Right lobe of liver (tissue), 6 donors: Measurements from ENCODE around the gene ACOT8. TPM values are rescaled to one million over a fixed set of nuclear protein-coding genes. Genes with fewer than 3 reads are reported as not detected.
A peak's percentile ranks its signal among the peaks of the same experiment; 100 is the strongest.

Experiments used
- ATAC-seq, 4 donors: fragments of 200-7000 bp; cut with Tn5 transposase; one replicate each; pipeline ENCODE4 v1.9.1; 2020; ENCODE audit warnings: mild to moderate bottlenecking in 4 of 4, moderate library complexity in 4 of 4
- DNase-seq, 3 donors: peaks; one replicate each; pipeline ENCODE4 v3.0.0-alpha.2; 2020
- H3K27ac ChIP-seq, 3 donors: fragments of 200-600 bp; one replicate each; pipeline ENCODE4 v1.8.0; 2022
- H3K27me3 ChIP-seq, 2 donors: fragments of 200-600 bp; one replicate each; pipeline ENCODE4 v1.8.0; 2022
- H3K36me3 ChIP-seq, 4 donors: fragments of 200-600 bp; sonication (generic) in 1 of 4; one replicate each; pipeline versions ENCODE4 v1.5.1 to v1.8.0; 2017 to 2022; ENCODE audit warnings: control low read depth in 1 of 4
- H3K4me1 ChIP-seq, 4 donors: fragments of 200-600 bp; sonication (generic) in 1 of 4; one replicate each; pipeline versions ENCODE4 v1.5.1 to v1.8.0; 2017 to 2022; ENCODE audit warnings: control low read depth in 1 of 4
- H3K4me3 ChIP-seq, 3 donors: fragments of 200-600 bp; one replicate each; pipeline ENCODE4 v1.8.0; 2022
- H3K9me3 ChIP-seq, 4 donors: fragments of 200-600 bp; sonication (generic) in 1 of 4; one replicate each; pipeline versions ENCODE4 v1.5.1 to v1.8.0; 2017 to 2022; ENCODE audit warnings: control low read depth in 1 of 4
- CTCF ChIP-seq, 4 donors: fragments of 200-600 bp in 3 of 4; fragments of 450-650 bp in 1 of 4; IDR thresholded peaks; one replicate each; pipeline versions ENCODE4 v1.5.1 to v1.8.0; 2016 to 2022; ENCODE audit warnings: antibody characterized with exemption in 4 of 4, mild to moderate bottlenecking in 2 of 4
- POLR2A ChIP-seq: fragments of 450-650 bp; IDR thresholded peaks from one replicate; pipeline ENCODE4 v1.6.1; 2017; ENCODE audit warnings: antibody characterized with exemption, mild to moderate bottlenecking
- WGBS: methylation state at CpG from one replicate; pipeline ENCODE4 v1.1.6; 2018; ENCODE audit warnings: low coverage, low lambda C conversion rate; ENCODE audit not compliant: insufficient coverage; ENCODE audit errors: missing lambda C conversion rate; 5-methylcytosine and 5-hydroxymethylcytosine counted together
- intact Hi-C, 2 donors: fragments of 100-400 bp; cut with DNase I; formaldehyde crosslinking; loops; one replicate each; pipeline versions ENCODE4 v1.11.2 to v1.14.1; 2022
- total RNA-seq, 6 experiments: library from RNA; depleted of rRNA in 2 of 6; stranded (reverse); fragments of >200 nt in 2 of 6; fragmentation: NEBNext Ultra II Directional in 3 of 6; extraction: Animal tissue kit (Norgen Biotek cat#: 25700) in 3 of 6; gene quantifications; one replicate each; pipeline versions ENCODE4 v1.1.0 to v1.2.4, GENCODE V29; 2016 to 2023
- donor health status: DM: no; HTN: yes; CAD: no.
- donor health status: DM: no; HTN: no; CAD: no.
- donor health status: DM: no; HTN: no; CAD: no.
- donor health status: DM: no; HTN: yes; CAD: no.
- donor health status: DM: no; HTN: yes; CAD: no.

ACOT8 gene
- total RNA-seq, 6 experiments from 2014 or later: 13.9 to 32.1 (median 19.4) TPM

GRCh38 chr20:45792317-45793118, 64.7 kb downstream of the ACOT8 start:
- Histone ChIP-seq H3K27me3 (no peaks in the 10 kb centered on the region), H3K4me1 (peaks cover 0 to 9% (median 3%) of the 10 kb centered on the region in 4 donors), H3K36me3 (peaks cover 0 to 33% (median 13%) of the 10 kb centered on the region in 4 donors), H3K27ac (peak overlapping the region; percentile 78 to 82 (median 81)), H3K9me3 (no peaks in the 10 kb centered on the region), H3K4me3 (peak overlapping the region; percentile 90 to 96 (median 92))
- ATAC-seq (peak in 3 of 4 donors; percentile 28 to 45 (median 29)), DNase-seq (peak in 1 of 3 donors; percentile 23)
- WGBS: 18% methylated on average over 19 of the region's 19 CpGs
- intact Hi-C loops: loop anchor here in 1 of 2 donors (10.0 kb wide), 1 partner anchor 172 kb away; no protein-coding TSS in a partner anchor
- TF ChIP-seq CTCF (IDR thresholded peaks at IDR 0.05): no peak
- no peak for TF ChIP-seq POLR2A

Other genes starting within 250 kb of the ACOT8 start
- not detected for gene WFDC10A, start 227.7 kb downstream of the ACOT8 start, total RNA-seq
- not detected for gene WFDC9, start 226.1 kb downstream of the ACOT8 start, total RNA-seq
- not detected for gene WFDC11, start 187.2 kb downstream of the ACOT8 start, total RNA-seq
- not detected for gene WFDC13, start 155.4 kb downstream of the ACOT8 start, total RNA-seq
- gene WFDC10B, start 152.4 kb downstream of the ACOT8 start, total RNA-seq: not detected
- not detected for gene SPINT4, start 135.0 kb downstream of the ACOT8 start, total RNA-seq
- under 1 TPM in 2 of 6 experiments, not detected in 4; 0.49 to 0.73 TPM for gene WFDC3, start 65.5 kb downstream of the ACOT8 start, total RNA-seq
- gene DNTTIP1, start 65.4 kb downstream of the ACOT8 start, total RNA-seq: 10 to 100 TPM in 3 of 6 experiments, 1 to 10 TPM in 3; 7.5 to 15.7 (median 11.3) TPM
- 1 to 10 TPM in 4 of 6 experiments, under 1 TPM in 1, not detected in 1; 0.66 to 5.8 (median 3.7) TPM for gene UBE2C, start 44.7 kb downstream of the ACOT8 start, total RNA-seq
- 1 to 10 TPM in 1 of 6 experiments, under 1 TPM in 2, not detected in 3; 0.37 to 3.5 (median 0.86) TPM for gene TNNC2, start 30.1 kb downstream of the ACOT8 start, total RNA-seq
- 10 to 100 TPM in 2 of 6 experiments, 1 to 10 TPM in 4; 3.4 to 21.8 (median 6.8) TPM for gene SNX21, start 23.6 kb downstream of the ACOT8 start, total RNA-seq
- gene ZSWIM3, start 222 bp upstream of the ACOT8 start, total RNA-seq: 1 to 10 TPM; 1.7 to 2.7 (median 1.9) TPM
- 1 to 10 TPM; 2.4 to 3.3 (median 3.1) TPM for gene ZSWIM1, start 23.8 kb upstream of the ACOT8 start, total RNA-seq
- 1 to 10 TPM in 5 of 6 experiments, under 1 TPM in 1; 0.50 to 3.2 (median 2.0) TPM for gene SPATA25, start 30.2 kb upstream of the ACOT8 start, total RNA-seq
- 1 to 10 TPM; 3.6 to 8.8 (median 5.4) TPM for gene NEURL2, start 33.8 kb upstream of the ACOT8 start, total RNA-seq
- 100 to 1,000 TPM in 3 of 6 experiments, 10 to 100 TPM in 3; 54.4 to 194 (median 134) TPM for gene CTSA, start 33.9 kb upstream of the ACOT8 start, total RNA-seq
- gene PLTP, start 54.8 kb upstream of the ACOT8 start, total RNA-seq: 10 to 100 TPM in 5 of 6 experiments, 1 to 10 TPM in 1; 9.6 to 70.2 (median 35.6) TPM
- gene PCIF1, start 77.3 kb upstream of the ACOT8 start, total RNA-seq: 10 to 100 TPM in 2 of 6 experiments, 1 to 10 TPM in 4; 7.8 to 12.1 (median 9.5) TPM
- 1 to 10 TPM; 6.5 to 9.3 (median 7.8) TPM for gene ZNF335, start 114.8 kb upstream of the ACOT8 start, total RNA-seq
- gene MMP9, start 151.5 kb upstream of the ACOT8 start, total RNA-seq: 1 to 10 TPM in 4 of 6 experiments, under 1 TPM in 2; 0.61 to 2.4 (median 1.3) TPM
- under 1 TPM in 3 of 6 experiments, not detected in 3; 0.32 to 0.91 (median 0.64) TPM for gene SLC12A5, start 171.8 kb upstream of the ACOT8 start, total RNA-seq
- gene NCOA5, start 232.6 kb upstream of the ACOT8 start, total RNA-seq: 10 to 100 TPM in 1 of 6 experiments, 1 to 10 TPM in 5; 5.1 to 10.4 (median 8.8) TPM